NB4 (cell line): ENCODE measurements around the gene DNAJC8.

Source experiments
- MAX ChIP-seq: IDR thresholded peaks from 2 replicates; pipeline ENCODE4 v1.6.1; 2011; ENCODE audit warnings: low read depth, low read length
- MYC ChIP-seq: IDR thresholded peaks from 2 replicates; pipeline ENCODE4 v1.6.1; 2011; ENCODE audit warnings: low read depth, low read length
- POLR2A ChIP-seq: IDR thresholded peaks from 2 replicates; pipeline ENCODE4 v1.6.1; 2011; ENCODE audit warnings: mild to moderate bottlenecking; ENCODE audit not compliant: insufficient read length; ENCODE audit errors: extremely low read depth
- TF ChIP-seq, protein P1 (sequence below): IDR thresholded peaks from one replicate; pipeline ENCODE4 v1.5.1; 2012; ENCODE audit warnings: low read depth, low read length

GRCh38 chr1:28200234-28200873 lies 32.5 kb downstream of the DNAJC8 start:
- TF ChIP-seq POLR2A (no peak), MAX (no peak), MYC (no peak)
- TF ChIP-seq, protein P1, sequence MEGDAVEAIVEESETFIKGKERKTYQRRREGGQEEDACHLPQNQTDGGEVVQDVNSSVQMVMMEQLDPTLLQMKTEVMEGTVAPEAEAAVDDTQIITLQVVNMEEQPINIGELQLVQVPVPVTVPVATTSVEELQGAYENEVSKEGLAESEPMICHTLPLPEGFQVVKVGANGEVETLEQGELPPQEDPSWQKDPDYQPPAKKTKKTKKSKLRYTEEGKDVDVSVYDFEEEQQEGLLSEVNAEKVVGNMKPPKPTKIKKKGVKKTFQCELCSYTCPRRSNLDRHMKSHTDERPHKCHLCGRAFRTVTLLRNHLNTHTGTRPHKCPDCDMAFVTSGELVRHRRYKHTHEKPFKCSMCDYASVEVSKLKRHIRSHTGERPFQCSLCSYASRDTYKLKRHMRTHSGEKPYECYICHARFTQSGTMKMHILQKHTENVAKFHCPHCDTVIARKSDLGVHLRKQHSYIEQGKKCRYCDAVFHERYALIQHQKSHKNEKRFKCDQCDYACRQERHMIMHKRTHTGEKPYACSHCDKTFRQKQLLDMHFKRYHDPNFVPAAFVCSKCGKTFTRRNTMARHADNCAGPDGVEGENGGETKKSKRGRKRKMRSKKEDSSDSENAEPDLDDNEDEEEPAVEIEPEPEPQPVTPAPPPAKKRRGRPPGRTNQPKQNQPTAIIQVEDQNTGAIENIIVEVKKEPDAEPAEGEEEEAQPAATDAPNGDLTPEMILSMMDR, result no peak
